Calu3 (cell line): ENCODE measurements around the gene AAK1. TPM values are rescaled to one million over a fixed set of nuclear protein-coding genes. Genes with fewer than 3 reads are reported as not detected.

ENCODE experiments used
- BruUV-seq: library from RNA; stranded (reverse); fragments of 400-500 nt; replicated peaks from 2 replicates; lab custom pipeline; 2021; lab: Mats Ljungman, UMichigan
- CTCF ChIA-PET: fragments of 300-600 bp; sonication (Branson Sonifier 250); formaldehyde crosslinking; loops from one replicate; lab custom pipeline; 2022; ENCODE audit warnings: antibody characterized with exemption; lab: Charles Lee
- DNase-seq: peaks from one replicate; pipeline ENCODE4 v3.0.0; 2022
- H3K27ac Mint-ChIP-seq: one replicate; pipeline ENCODE4 v1.8.0; 2022; ENCODE audit warnings: mixed read lengths; ENCODE audit not compliant: unreplicated experiment
- H3K27me3 Mint-ChIP-seq: one replicate; pipeline ENCODE4 v1.8.0; 2022; ENCODE audit warnings: mixed read lengths; ENCODE audit not compliant: unreplicated experiment
- H3K36me3 Mint-ChIP-seq: one replicate; pipeline ENCODE4 v1.8.0; 2022; ENCODE audit warnings: mild to moderate bottlenecking, moderate library complexity, mixed read lengths; ENCODE audit not compliant: insufficient read depth, unreplicated experiment
- H3K4me1 Mint-ChIP-seq: one replicate; pipeline ENCODE4 v1.8.0; 2022; ENCODE audit warnings: mild to moderate bottlenecking, low read depth, mixed read lengths; ENCODE audit not compliant: unreplicated experiment
- H3K4me3 Mint-ChIP-seq: one replicate; pipeline ENCODE4 v1.8.0; 2022; ENCODE audit warnings: mild to moderate bottlenecking, low read depth, moderate library complexity, mixed read lengths; ENCODE audit not compliant: unreplicated experiment
- H3K9me3 Mint-ChIP-seq: one replicate; pipeline ENCODE4 v1.8.0; 2022; ENCODE audit warnings: low read depth, mixed read lengths; ENCODE audit not compliant: unreplicated experiment
- intact Hi-C: fragments of 100-400 bp; cut with micrococcal nuclease; formaldehyde crosslinking; loops from one replicate; pipeline ENCODE4 v1.10.0; 2022; ENCODE audit not compliant: unreplicated experiment
- total RNA-seq: library from RNA; stranded (reverse); gene quantifications from 2 replicates; pipeline ENCODE4 v1.2.3, GENCODE V29; 2022
- TF ChIP-seq, protein P1 (sequence below): fragments of 200-600 bp; IDR thresholded peaks from one replicate; pipeline ENCODE4 v1.8.0; 2022; ENCODE audit warnings: antibody characterized with exemption; ENCODE audit not compliant: unreplicated experiment

AAK1 gene
- total RNA-seq, 1 experiment from 2014 or later = 46.7 TPM

DNA sequence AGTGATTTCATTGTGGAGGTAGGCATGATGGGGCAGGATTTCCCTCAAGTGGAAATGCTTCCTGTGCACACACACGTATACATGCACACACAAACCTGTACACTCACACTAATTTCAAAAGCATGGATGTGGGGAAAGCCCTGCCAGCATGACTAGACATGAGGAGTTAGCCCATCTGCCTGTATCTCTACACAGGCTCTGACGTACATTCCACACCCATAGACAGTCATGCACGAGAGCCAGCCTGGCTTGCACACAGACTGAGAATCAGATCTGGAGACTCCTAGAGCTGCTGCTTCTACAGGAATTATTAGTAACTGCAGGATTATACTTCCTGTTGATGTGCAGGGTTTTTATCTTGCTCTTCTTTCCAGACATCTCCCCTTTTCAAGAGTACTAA, 179.0 kb downstream of the AAK1 start:
- TF ChIP-seq, protein P1, sequence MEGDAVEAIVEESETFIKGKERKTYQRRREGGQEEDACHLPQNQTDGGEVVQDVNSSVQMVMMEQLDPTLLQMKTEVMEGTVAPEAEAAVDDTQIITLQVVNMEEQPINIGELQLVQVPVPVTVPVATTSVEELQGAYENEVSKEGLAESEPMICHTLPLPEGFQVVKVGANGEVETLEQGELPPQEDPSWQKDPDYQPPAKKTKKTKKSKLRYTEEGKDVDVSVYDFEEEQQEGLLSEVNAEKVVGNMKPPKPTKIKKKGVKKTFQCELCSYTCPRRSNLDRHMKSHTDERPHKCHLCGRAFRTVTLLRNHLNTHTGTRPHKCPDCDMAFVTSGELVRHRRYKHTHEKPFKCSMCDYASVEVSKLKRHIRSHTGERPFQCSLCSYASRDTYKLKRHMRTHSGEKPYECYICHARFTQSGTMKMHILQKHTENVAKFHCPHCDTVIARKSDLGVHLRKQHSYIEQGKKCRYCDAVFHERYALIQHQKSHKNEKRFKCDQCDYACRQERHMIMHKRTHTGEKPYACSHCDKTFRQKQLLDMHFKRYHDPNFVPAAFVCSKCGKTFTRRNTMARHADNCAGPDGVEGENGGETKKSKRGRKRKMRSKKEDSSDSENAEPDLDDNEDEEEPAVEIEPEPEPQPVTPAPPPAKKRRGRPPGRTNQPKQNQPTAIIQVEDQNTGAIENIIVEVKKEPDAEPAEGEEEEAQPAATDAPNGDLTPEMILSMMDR = no peak
- no peak for DNase-seq
- H3K36me3 Mint-ChIP-seq = peaks cover 4% of the 10 kb centered on the region
- H3K27me3 Mint-ChIP-seq = no peaks in the 10 kb centered on the region
- intact Hi-C loops = no loop called here
- BruUV-seq = no TSS peak
- H3K4me1 Mint-ChIP-seq = no peaks in the 10 kb centered on the region
- H3K4me3 Mint-ChIP-seq = no peak overlapping the region
- no peak overlapping the region for H3K27ac Mint-ChIP-seq
- CTCF ChIA-PET = interaction anchor here (0.6 kb wide), 1 partner anchor 12 kb away, joined by 4 read pairs; no protein-coding TSS in a partner anchor
- no peaks in the 10 kb centered on the region for H3K9me3 Mint-ChIP-seq

DNA sequence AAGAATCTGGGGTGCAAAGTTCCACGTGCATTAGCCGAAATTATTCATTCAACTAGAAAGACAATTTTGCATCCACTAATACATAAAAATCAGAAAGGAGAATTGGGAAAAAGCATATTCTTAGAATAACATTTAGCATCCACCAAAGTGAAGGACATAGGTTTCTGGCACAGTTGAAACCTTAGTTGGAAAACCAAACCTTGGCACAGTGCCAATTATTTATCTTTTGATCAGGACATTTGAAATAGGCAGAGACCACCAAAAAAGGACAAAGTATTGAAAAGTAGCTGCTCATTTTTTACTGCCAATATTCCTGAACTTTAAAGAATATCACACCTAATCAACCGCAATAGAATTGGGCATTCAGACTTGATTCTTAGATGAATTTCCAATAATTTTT, 180.8 kb downstream of the AAK1 start:
- Mint-ChIP-seq H3K9me3 (no peaks in the 10 kb centered on the region), H3K27me3 (no peaks in the 10 kb centered on the region), H3K36me3 (peaks cover 4% of the 10 kb centered on the region), H3K4me1 (no peaks in the 10 kb centered on the region), H3K27ac (no peak overlapping the region), H3K4me3 (no peak overlapping the region)
- CTCF ChIA-PET = no interaction called here
- TF ChIP-seq, protein P1 = no peak
- intact Hi-C loops = no loop called here
- no peak for DNase-seq
- BruUV-seq = no TSS peak

DNA sequence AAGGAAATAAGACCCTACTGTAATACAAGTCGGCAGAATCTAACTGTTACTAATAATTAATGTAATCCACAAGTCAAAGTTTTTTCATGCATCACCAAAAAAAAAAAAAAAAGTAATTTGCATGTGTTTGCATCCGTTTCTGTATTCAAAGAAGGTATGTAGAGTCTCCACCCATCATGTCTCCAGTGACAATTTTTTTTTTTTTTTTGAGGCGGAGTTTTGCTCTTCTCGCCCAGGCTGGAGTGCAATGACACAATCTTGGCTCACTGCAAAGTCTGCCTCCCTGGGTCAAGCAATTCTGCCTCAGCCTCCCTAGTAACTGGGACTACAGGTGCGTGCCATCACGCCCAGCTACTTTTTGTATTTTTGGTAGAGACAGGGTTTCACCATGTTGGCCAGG, 182.1 kb downstream of the AAK1 start:
- no peaks in the 10 kb centered on the region for H3K4me1 Mint-ChIP-seq
- H3K9me3 Mint-ChIP-seq = no peaks in the 10 kb centered on the region
- no peak for DNase-seq
- TF ChIP-seq, protein P1 = no peak
- H3K27ac Mint-ChIP-seq = no peak overlapping the region
- H3K27me3 Mint-ChIP-seq = no peaks in the 10 kb centered on the region
- BruUV-seq = no TSS peak
- H3K4me3 Mint-ChIP-seq = no peak overlapping the region
- CTCF ChIA-PET = no interaction called here
- intact Hi-C loops = no loop called here
- H3K36me3 Mint-ChIP-seq = peaks cover 4% of the 10 kb centered on the region

DNA sequence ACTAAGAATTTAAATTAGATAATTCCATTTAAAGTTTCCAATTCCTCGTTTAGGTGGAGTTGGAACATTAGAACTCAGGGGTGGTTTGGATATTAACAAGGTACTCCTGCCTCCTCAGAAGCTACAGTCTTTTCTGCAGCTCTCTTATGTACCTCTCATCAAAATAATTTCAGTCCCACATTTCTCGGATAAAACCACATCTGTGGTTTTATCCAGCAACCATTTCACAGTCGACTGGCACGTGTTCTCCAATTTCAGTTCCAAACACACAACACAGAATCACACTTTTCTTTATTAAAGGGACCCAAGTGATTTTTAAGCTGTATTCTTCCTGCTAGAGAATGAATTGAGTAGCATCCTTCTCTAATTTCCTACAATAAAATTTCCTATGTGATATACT, 183.6 kb downstream of the AAK1 start:
- Mint-ChIP-seq H3K27ac (no peak overlapping the region), H3K9me3 (no peaks in the 10 kb centered on the region), H3K4me1 (no peaks in the 10 kb centered on the region), H3K36me3 (peaks cover 4% of the 10 kb centered on the region), H3K4me3 (no peak overlapping the region), H3K27me3 (no peaks in the 10 kb centered on the region)
- DNase-seq = no peak
- intact Hi-C loops = no loop called here
- CTCF ChIA-PET = no interaction called here
- no TSS peak for BruUV-seq
- TF ChIP-seq, protein P1 = no peak
